Epithelial cell of esophagus (primary cell): Measurements from ENCODE around the gene VOPP1.
A peak's percentile ranks its signal among the peaks of the same experiment; 100 is the strongest.
"Not testable (repeated sequence)": the region's sequence is repeated elsewhere in the genome, so short reads cannot be mapped to it uniquely, and the experiment has no call there.

Source experiments
- DNase-seq: peaks from one replicate; pipeline ENCODE4 v3.0.0; 2010; ENCODE audit warnings: low read depth
- H3K4me3 ChIP-seq: 2 replicates; pipeline ENCODE4 v1.5.1; 2011; ENCODE audit warnings: mild to moderate bottlenecking, low read length, control low read depth
- CTCF ChIP-seq: IDR thresholded peaks from 2 replicates; pipeline ENCODE4 v1.5.1; 2011; ENCODE audit warnings: low read depth, mild to moderate bottlenecking, low read length, control low read depth, inconsistent platforms; ENCODE audit not compliant: insufficient read depth; ENCODE audit errors: missing control alignments

VOPP1 gene

GRCh38 chr7:55572378-55573233 is at the start of gene VOPP1:
Gene VOPP1 (minus strand): TSS chr7:55572502. CDS start chr7:55572324, 178 bp downstream.
- no peak for TF ChIP-seq CTCF
- peak within 1 kb of the TSS; percentile 67 for H3K4me3 ChIP-seq
- peak; percentile 63 for DNase-seq

- no peak for DNase-seq
- no peak overlapping the region for H3K4me3 ChIP-seq
- TF ChIP-seq CTCF = no peak
These were observed 46.6 kb upstream of the VOPP1 start for GRCh38 chr7:55618913-55619312.

GRCh38 chr7:55614365-55615064 is 42.2 kb upstream of the VOPP1 start:
- H3K4me3 ChIP-seq = not testable (repeated sequence)
- DNase-seq = peak; percentile 53

- DNase-seq, H3K4me3 ChIP-seq: not testable (repeated sequence)
These were observed 37.4 kb upstream of the VOPP1 start for GRCh38 chr7:55609726-55610125.

- not testable (repeated sequence) for DNase-seq, H3K4me3 ChIP-seq
These were observed 33.4 kb upstream of the VOPP1 start for GRCh38 chr7:55605661-55606060.

GRCh38 chr7:55597944-55598499 is 25.7 kb upstream of the VOPP1 start:
- H3K4me3 ChIP-seq = not testable (repeated sequence)
- TF ChIP-seq CTCF = peak; percentile 49
- peak; percentile 28 for DNase-seq

GRCh38 chr7:55597214-55597739 is 25.0 kb upstream of the VOPP1 start:
- H3K4me3 ChIP-seq = not testable (repeated sequence)
- DNase-seq = peak; percentile 32

- DNase-seq = no peak
- TF ChIP-seq CTCF = no peak
- H3K4me3 ChIP-seq = no peak overlapping the region
These were observed 23.2 kb upstream of the VOPP1 start for GRCh38 chr7:55595511-55595910.

GRCh38 chr7:55594870-55595269 is 22.6 kb upstream of the VOPP1 start:
- no peak for TF ChIP-seq CTCF
- no peak overlapping the region for H3K4me3 ChIP-seq

More at GRCh38 chr7:55594870-55595269, 22.6 kb upstream of the VOPP1 start:
- DNase-seq = no peak
